ENCODE measurements around the gene RAD51B.

RAD51B gene

GRCh38 chr14:68441542-68441941, 622.0 kb downstream of the RAD51B start:
- no peak overlapping the region for H3K4me3 ChIP-seq (ENCODE audit: low read depth, low read length)
- DNase-seq (ENCODE audit: low read depth) = no peak
- no peak for TF ChIP-seq CTCF (IDR thresholded peaks at IDR 0.05; ENCODE audit: low read depth, low read length, missing control alignments)

DNA sequence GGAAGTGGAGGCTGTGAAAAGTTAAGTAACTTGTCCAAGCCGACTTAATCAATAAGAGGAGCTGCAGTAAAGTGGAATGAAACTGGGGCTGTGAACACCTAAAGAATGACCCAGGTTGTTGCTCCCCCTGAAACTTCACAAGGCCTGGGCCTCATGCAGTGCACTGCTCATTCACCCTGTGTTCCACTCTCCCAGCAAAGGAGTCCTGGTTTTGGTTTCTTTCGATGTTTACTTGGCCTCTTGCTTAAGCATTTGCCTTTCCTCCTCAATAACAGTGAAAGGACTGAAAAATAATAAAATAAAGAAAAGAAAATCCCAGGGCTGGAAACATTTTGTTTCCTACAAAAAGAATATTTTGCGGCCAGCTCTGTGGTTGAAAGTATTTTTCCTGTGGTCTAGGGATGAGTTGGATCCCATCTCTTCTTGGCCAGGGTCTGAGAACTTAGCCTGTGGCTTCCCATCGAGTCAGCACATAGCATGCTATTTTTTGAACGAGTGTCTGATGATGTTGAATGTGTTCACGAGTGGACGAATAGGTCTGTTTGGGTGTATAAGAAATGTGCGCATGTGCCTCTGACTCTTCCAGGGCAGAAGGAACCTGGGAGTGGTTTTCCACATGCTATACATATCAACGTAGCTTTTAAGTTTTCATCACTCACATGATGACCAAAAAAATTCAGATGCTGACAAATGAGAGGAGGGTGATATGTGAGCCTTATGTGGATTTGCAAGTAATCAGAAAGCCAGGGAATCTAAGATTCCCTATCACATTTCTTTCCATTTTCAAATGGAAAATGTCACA, 623.5 kb downstream of the RAD51B start:
- no peak overlapping the region for H3K4me3 ChIP-seq (ENCODE audit: low read depth, low read length)
- TF ChIP-seq CTCF (IDR thresholded peaks at IDR 0.05; ENCODE audit: low read depth, low read length, missing control alignments) = no peak
- DNase-seq (ENCODE audit: low read depth) = no peak

DNA sequence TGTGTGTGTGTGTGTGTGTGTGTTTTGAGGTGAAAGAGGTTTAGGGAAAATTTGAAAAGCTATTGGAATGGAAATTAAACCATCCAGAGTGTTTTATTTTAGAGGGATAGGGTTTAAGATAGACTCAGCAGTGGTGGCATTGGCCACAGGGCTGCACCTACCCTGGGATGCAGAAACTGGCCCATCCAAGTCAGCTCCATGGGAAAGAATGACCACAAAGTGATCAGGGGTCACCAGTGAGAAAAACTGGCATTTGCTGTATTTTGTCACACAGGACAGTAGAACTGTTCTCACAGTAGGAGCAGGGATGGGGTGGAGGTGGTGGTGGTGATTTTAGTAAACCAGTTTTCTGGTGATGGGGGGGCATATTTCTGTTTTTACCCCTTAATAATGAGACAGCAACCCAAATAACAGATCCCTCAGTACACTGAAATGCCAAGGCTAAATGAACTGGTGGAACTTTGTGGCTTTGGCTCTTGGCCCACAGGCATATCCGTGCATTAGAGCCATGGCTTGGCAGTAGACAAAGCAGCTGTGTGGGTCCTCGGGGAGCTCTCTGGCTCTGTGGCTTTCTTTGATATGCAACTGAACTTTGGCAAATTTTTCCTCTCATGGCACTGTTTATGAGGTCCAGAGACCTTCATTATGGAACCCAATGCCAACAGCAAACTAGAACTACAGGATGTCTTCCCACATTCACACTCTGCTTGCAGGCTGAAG, 625.0 kb downstream of the RAD51B start:
- DNase-seq (ENCODE audit: low read depth) = no peak
- H3K4me3 ChIP-seq (ENCODE audit: low read depth, low read length) = no peak overlapping the region
- no peak for TF ChIP-seq CTCF (IDR thresholded peaks at IDR 0.05; ENCODE audit: low read depth, low read length, missing control alignments)

DNA sequence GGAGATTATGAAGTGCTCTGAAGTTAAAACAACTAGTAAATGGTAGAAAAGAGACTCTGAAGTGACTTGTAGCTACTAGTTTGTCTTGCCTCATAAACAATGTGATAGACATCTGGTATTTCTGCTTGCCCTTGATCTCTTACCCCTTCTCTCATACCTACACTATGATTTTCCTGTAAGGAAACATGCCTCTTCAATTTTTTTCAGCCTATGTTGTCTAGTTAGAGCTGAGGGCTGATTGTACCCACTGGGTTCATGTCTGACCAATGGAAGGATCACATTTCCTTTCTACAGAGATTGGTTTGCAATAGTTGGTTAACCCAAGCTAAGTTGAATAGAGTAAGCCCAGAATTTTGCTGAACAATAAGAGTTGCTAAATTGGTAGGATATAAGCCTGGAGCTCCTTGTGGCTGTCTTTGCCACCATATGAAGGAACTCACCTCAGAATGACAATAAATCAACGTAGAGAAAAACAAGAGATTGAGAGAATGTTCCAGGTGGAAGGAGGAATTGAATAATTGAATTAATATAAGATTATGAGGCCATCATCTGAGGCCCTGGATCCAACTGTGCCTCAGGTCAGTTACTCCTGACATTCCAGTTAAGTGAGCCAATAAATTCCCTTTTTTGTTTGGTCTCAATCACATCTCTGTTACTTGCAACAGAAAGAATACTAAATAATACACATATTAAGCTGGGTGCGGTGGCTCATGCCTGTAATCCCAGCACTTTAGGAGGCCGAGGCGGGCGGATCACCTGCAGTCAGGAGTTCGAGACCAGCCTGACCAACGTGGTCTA, 626.9 kb downstream of the RAD51B start:
- no peak for TF ChIP-seq CTCF (IDR thresholded peaks at IDR 0.05; ENCODE audit: low read depth, low read length, missing control alignments)
- no peak overlapping the region for H3K4me3 ChIP-seq (ENCODE audit: low read depth, low read length)
- no peak for DNase-seq (ENCODE audit: low read depth)

GRCh38 chr14:68447581-68448251, 628.1 kb downstream of the RAD51B start:
- no peak for DNase-seq (ENCODE audit: low read depth)
- H3K4me3 ChIP-seq (ENCODE audit: low read depth, low read length) = no peak overlapping the region
- TF ChIP-seq CTCF (IDR thresholded peaks at IDR 0.05; ENCODE audit: low read depth, low read length, missing control alignments) = no peak

- no peak overlapping the region for H3K4me3 ChIP-seq (ENCODE audit: low read depth, low read length)
- no peak for TF ChIP-seq CTCF (IDR thresholded peaks at IDR 0.05; ENCODE audit: low read depth, low read length, missing control alignments)
- DNase-seq (ENCODE audit: low read depth) = no peak
Observed at GRCh38 chr14:68448252-68448902, 628.8 kb downstream of the RAD51B start.
